Measurements from ENCODE around the gene PAK2. TPM values are rescaled to one million over a fixed set of nuclear protein-coding genes. Genes with fewer than 3 reads are reported as not detected.

Gene PAK2
- total RNA-seq, 1 donor from 2014 or later: 41.3 TPM

DNA sequence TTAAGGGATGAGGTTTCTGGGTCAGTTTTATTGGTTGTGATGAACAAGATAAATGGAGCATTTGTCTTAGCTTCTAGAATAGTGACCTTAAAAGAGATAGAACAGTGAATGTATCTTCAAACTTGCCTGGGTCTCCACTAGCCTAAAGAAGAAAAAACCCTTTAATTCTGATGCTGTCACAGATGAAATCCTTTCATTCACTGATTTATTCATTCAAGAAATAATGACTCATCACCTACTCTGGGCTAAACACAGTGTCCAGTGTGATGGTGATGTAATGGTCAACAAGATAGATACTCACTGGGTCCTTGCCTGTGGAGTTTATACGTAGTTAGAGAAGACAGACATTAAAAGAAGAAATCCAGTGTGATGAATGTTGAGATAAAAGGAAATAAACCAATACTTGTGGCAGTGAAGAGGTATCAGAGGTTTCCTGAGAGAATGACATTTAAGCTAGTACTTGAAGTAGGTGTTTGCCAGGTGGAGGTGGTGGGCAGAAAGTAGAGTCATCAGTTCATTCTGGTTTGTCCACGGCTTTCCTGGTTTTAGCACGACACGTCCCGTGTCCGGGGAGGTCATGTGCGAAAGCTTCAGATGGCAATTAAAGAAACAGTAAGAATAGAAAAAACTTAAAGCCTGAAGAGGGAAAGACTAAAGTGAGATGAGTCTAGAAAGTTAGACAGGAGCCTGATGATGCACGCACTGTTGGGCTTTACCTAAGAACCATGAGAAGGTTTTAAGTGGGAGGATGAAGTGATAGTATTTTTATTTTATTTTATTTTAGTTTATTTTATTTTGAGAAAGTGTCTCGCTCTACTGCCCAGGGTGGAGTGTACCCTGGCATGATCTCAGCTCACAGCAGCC is 18.5 kb downstream of the PAK2 start:
- Histone ChIP-seq H3K9me3 (peaks cover 4% of the 10 kb centered on the region), H3K27ac (no peak overlapping the region), H3K4me3 (no peak overlapping the region), H3K27me3 (no peaks in the 10 kb centered on the region), H3K36me3 (peaks cover 0 to 4% of the 10 kb centered on the region in 2 donors), H3K4me1 (peaks cover 8% of the 10 kb centered on the region)
- intact Hi-C loops (cut with DNase I): no loop called here
- TF ChIP-seq POLR2A (IDR thresholded peaks at IDR 0.05): no peak
- no peak for TF ChIP-seq POLR2AphosphoS5 (IDR thresholded peaks at IDR 0.05; ENCODE audit: insufficient read depth in 1 of 2, low read depth in 1 of 2)
- no peak for TF ChIP-seq CTCF (IDR thresholded peaks at IDR 0.05)
- DNase-seq (ENCODE audit: extremely low spot score in 2 of 2): no peak

GRCh38 chr3:196763179-196763578 is 23.5 kb downstream of the PAK2 start:
- no peak for DNase-seq (ENCODE audit: extremely low spot score in 2 of 2)
- no peaks in the 10 kb centered on the region for H3K9me3 ChIP-seq
- no peaks in the 10 kb centered on the region for H3K27me3 ChIP-seq
- intact Hi-C loops (cut with DNase I): no loop called here
- no peaks in the 10 kb centered on the region for H3K4me1 ChIP-seq
- H3K36me3 ChIP-seq: no peaks in the 10 kb centered on the region
- TF ChIP-seq POLR2AphosphoS5 (IDR thresholded peaks at IDR 0.05; ENCODE audit: insufficient read depth in 1 of 2, low read depth in 1 of 2) (no peak), POLR2A (IDR thresholded peaks at IDR 0.05) (no peak), CTCF (IDR thresholded peaks at IDR 0.05) (no peak)
- H3K4me3 ChIP-seq: no peak overlapping the region
- no peak overlapping the region for H3K27ac ChIP-seq

- intact Hi-C loops (cut with DNase I): no loop called here
- no peak for DNase-seq (ENCODE audit: extremely low spot score in 2 of 2)
- no peaks in the 10 kb centered on the region for H3K4me1 ChIP-seq
These were observed 25.8 kb downstream of the PAK2 start for GRCh38 chr3:196765454-196765853.

GRCh38 chr3:196771067-196771466 is 31.4 kb downstream of the PAK2 start:
- Histone ChIP-seq H3K9me3 (no peaks in the 10 kb centered on the region), H3K27ac (no peak overlapping the region), H3K36me3 (no peaks in the 10 kb centered on the region), H3K4me1 (peaks cover 34% of the 10 kb centered on the region), H3K4me3 (no peak overlapping the region), H3K27me3 (no peaks in the 10 kb centered on the region)
- TF ChIP-seq CTCF (IDR thresholded peaks at IDR 0.05): no peak
- TF ChIP-seq POLR2AphosphoS5 (IDR thresholded peaks at IDR 0.05; ENCODE audit: insufficient read depth in 1 of 2, low read depth in 1 of 2): no peak
- TF ChIP-seq POLR2A (IDR thresholded peaks at IDR 0.05): no peak
- DNase-seq (ENCODE audit: extremely low spot score in 2 of 2): no peak
- intact Hi-C loops (cut with DNase I): no loop called here

More at GRCh38 chr3:196765454-196765853, 25.8 kb downstream of the PAK2 start:
- TF ChIP-seq CTCF (IDR thresholded peaks at IDR 0.05) (no peak), POLR2AphosphoS5 (IDR thresholded peaks at IDR 0.05; ENCODE audit: insufficient read depth in 1 of 2, low read depth in 1 of 2) (no peak), POLR2A (IDR thresholded peaks at IDR 0.05) (no peak)
- Histone ChIP-seq H3K27ac (no peak overlapping the region), H3K9me3 (no peaks in the 10 kb centered on the region), H3K36me3 (no peaks in the 10 kb centered on the region), H3K4me3 (no peak overlapping the region), H3K27me3 (no peaks in the 10 kb centered on the region)

- Histone ChIP-seq H3K4me3 (no peak overlapping the region), H3K27ac (no peak overlapping the region), H3K27me3 (no peaks in the 10 kb centered on the region), H3K4me1 (peaks cover 35% of the 10 kb centered on the region), H3K9me3 (no peaks in the 10 kb centered on the region), H3K36me3 (no peaks in the 10 kb centered on the region)
- no peak for TF ChIP-seq POLR2A (IDR thresholded peaks at IDR 0.05)
- TF ChIP-seq CTCF (IDR thresholded peaks at IDR 0.05): no peak
- TF ChIP-seq POLR2AphosphoS5 (IDR thresholded peaks at IDR 0.05; ENCODE audit: insufficient read depth in 1 of 2, low read depth in 1 of 2): no peak
- no peak for DNase-seq (ENCODE audit: extremely low spot score in 2 of 2)
- intact Hi-C loops (cut with DNase I): no loop called here
These were observed 32.4 kb downstream of the PAK2 start for GRCh38 chr3:196772102-196772501.

Measured in vagina (tissue), 2 donors.